Lower lobe of right lung (tissue), 2 donors: ENCODE data around the gene SP9. TPM values are rescaled to one million over a fixed set of nuclear protein-coding genes. Genes with fewer than 3 reads are reported as not detected.
"Not testable (repeated sequence)": the region's sequence is repeated elsewhere in the genome, so short reads cannot be mapped to it uniquely, and the experiment has no call there.

Experiments used
- ATAC-seq, 2 donors: fragments of 200-7000 bp; cut with Tn5 transposase; one replicate each; pipeline ENCODE4 v1.9.1; 2020 to 2022; ENCODE audit warnings: mild to moderate bottlenecking in 2 of 2, moderate library complexity in 2 of 2
- DNase-seq: peaks from one replicate; pipeline ENCODE4 v3.0.0-alpha.2; 2020
- H3K27ac ChIP-seq: fragments of 200-600 bp; one replicate; pipeline ENCODE4 v1.8.0; 2022
- H3K27me3 ChIP-seq: fragments of 200-600 bp; one replicate; pipeline ENCODE4 v1.8.0; 2022; ENCODE audit warnings: low read depth
- H3K36me3 ChIP-seq: fragments of 200-600 bp; one replicate; pipeline ENCODE4 v1.8.0; 2022; ENCODE audit warnings: mild to moderate bottlenecking
- H3K4me1 ChIP-seq: fragments of 200-600 bp; one replicate; pipeline ENCODE4 v1.8.0; 2022
- H3K4me3 ChIP-seq: fragments of 200-600 bp; one replicate; pipeline ENCODE4 v1.8.0; 2022; ENCODE audit warnings: mild to moderate bottlenecking
- H3K9me3 ChIP-seq: fragments of 200-600 bp; one replicate; pipeline ENCODE4 v1.8.0; 2022
- intact Hi-C: fragments of 100-400 bp; cut with DNase I; formaldehyde crosslinking; loops from one replicate; pipeline ENCODE4 v1.11.0; 2022
- total RNA-seq: library from RNA; stranded (reverse); fragmentation: NEBNext Ultra II Directional; extraction: Animal tissue kit (Norgen Biotek cat#: 25700); gene quantifications from one replicate; pipeline ENCODE4 v1.2.1, GENCODE V29; 2021
- TF ChIP-seq, protein P1 (sequence below): fragments of 200-600 bp; IDR thresholded peaks from one replicate; pipeline ENCODE4 v1.8.0; 2022; ENCODE audit warnings: antibody characterized with exemption, mild to moderate bottlenecking
- donor health status: DM: no; HTN: yes; CAD: no; lungs with severe emphysema.

SP9 gene
- total RNA-seq, 1 donor from 2014 or later = not detected

DNA sequence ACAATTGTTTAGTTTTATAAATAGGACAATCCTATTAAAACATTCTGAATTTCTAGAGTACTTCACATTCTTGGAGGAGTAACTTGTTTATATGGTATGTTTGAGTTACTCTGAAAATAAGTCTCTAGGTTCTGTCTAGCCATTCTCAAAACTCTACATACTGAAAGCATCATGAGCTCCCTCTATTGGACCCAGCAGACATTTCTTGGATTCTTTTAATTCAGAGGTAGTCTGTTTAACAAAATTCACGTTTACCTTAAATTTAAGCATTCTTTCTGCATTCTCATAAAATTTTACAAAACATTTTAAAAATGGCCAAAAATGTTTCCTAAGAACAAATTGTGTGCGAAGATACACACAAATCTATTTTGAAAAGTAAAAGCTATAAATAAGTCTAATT lies 15.3 kb downstream of the SP9 start:
- Histone ChIP-seq H3K4me1 (peaks cover under 1% of the 10 kb centered on the region), H3K4me3 (no peak overlapping the region), H3K9me3 (no peaks in the 10 kb centered on the region), H3K27ac (no peak overlapping the region), H3K36me3 (peaks cover 44% of the 10 kb centered on the region), H3K27me3 (peaks cover 8% of the 10 kb centered on the region)
- no peak for ATAC-seq
- intact Hi-C loops = no loop called here
- no peak for DNase-seq
- TF ChIP-seq, protein P1, sequence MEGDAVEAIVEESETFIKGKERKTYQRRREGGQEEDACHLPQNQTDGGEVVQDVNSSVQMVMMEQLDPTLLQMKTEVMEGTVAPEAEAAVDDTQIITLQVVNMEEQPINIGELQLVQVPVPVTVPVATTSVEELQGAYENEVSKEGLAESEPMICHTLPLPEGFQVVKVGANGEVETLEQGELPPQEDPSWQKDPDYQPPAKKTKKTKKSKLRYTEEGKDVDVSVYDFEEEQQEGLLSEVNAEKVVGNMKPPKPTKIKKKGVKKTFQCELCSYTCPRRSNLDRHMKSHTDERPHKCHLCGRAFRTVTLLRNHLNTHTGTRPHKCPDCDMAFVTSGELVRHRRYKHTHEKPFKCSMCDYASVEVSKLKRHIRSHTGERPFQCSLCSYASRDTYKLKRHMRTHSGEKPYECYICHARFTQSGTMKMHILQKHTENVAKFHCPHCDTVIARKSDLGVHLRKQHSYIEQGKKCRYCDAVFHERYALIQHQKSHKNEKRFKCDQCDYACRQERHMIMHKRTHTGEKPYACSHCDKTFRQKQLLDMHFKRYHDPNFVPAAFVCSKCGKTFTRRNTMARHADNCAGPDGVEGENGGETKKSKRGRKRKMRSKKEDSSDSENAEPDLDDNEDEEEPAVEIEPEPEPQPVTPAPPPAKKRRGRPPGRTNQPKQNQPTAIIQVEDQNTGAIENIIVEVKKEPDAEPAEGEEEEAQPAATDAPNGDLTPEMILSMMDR = no peak

DNA sequence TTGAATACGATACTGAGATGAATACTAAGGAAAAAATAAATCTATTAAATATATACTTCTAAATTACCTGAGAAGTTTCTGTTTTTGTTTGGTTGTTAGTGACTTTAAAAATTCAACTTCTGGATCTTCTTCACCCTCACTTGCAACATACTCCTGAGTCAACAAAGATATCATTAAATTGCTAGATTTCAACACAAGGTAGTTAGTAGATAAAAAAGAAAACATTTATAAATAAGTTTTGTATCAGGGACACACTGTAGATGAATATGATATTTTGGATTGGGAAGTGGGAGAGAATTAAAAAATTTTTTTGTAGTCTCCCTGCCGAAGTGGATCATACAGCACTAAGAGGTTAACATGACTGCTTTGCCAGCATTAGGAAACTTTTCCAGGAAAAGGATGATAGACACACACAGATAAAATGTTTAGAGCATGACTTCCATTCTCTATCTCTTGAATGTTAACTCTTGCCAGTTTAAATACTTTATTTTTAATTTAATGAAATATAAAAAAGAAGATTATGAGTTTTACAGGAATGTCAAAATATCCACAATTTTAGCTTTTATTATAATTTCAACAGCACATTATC lies 15.9 kb downstream of the SP9 start:
- no peak for ATAC-seq
- Histone ChIP-seq H3K36me3 (peaks cover 47% of the 10 kb centered on the region), H3K4me3 (no peak overlapping the region)

DNA sequence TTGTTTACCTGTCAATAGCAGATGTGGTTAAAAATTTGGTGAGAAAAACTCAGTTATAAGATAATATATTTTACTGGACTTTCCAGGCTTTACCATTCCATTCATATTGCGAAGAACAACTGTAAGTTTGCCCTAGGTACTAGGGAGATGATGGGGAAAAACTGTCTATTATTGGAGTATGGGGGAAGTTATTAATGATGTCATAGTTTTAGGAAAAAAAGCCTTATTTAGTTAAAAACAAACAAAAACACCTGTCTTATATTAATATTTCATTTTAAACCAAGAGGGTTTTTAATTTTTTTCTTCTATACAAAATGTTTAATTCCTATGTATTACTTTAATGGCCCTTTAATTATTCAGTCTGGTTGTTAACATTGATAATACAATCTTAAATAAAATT lies 18.2 kb downstream of the SP9 start:
- DNase-seq (no peak), ATAC-seq (no peak)
- no peak overlapping the region for H3K4me3 ChIP-seq
- peaks cover 48% of the 10 kb centered on the region for H3K36me3 ChIP-seq
- H3K27me3 ChIP-seq = no peaks in the 10 kb centered on the region
- H3K9me3 ChIP-seq = no peaks in the 10 kb centered on the region
- H3K4me1 ChIP-seq = no peaks in the 10 kb centered on the region
- intact Hi-C loops = no loop called here
- no peak overlapping the region for H3K27ac ChIP-seq
- TF ChIP-seq, protein P1 = no peak

More for the DNA sequence above, 15.9 kb downstream of the SP9 start:
- H3K27me3 ChIP-seq = peaks cover 1% of the 10 kb centered on the region
- no peaks in the 10 kb centered on the region for H3K4me1 ChIP-seq
- TF ChIP-seq, protein P1 = no peak
- no peak overlapping the region for H3K27ac ChIP-seq
- intact Hi-C loops = no loop called here
- no peak for DNase-seq
- no peaks in the 10 kb centered on the region for H3K9me3 ChIP-seq

DNA sequence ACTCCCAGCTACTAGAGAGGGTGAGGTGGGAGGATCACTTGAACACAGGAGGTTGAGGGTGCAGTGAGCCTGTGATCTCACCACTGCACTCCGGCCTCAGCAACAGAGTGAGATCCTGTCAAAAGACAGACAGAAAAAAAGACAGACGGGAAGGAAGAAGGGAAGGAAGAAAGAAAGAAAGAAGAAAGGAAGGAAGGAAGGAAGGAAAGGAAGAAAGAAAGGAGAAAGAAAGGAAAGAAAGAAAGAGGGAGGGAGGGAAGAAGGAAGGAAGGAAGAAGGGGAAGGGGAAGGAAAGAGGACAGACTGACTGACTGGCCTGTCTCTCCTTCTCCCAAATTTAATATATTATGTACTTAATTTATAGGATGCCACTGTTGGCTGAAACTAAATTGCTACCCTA lies 21.6 kb downstream of the SP9 start:
- Histone ChIP-seq H3K9me3 (no peaks in the 10 kb centered on the region), H3K4me1 (no peaks in the 10 kb centered on the region), H3K27ac (no peak overlapping the region), H3K4me3 (no peak overlapping the region), H3K36me3 (peaks cover 29% of the 10 kb centered on the region), H3K27me3 (no peaks in the 10 kb centered on the region)
- TF ChIP-seq, protein P1 = no peak
- ATAC-seq = no peak
- DNase-seq = no peak
- intact Hi-C loops = no loop called here

DNA sequence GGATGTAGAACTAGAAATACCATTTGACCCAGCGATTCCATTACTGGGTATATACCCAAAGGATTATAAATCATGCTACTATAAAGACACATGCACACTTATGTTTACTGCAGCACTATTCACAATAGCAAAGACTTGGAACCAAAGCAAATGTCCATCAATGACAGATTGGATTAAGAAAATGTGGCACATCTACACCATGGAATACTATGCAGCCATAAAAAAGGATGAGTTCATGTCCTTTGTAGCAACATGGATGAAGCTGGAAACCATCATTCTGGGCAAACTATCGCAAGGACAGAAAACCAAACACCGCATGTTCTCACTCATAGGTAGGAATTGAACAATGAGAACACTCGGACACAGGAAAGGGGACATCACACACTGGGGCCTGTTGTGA lies 24.9 kb downstream of the SP9 start:
- H3K4me3 ChIP-seq, H3K9me3 ChIP-seq, H3K27me3 ChIP-seq, H3K27ac ChIP-seq, DNase-seq, ATAC-seq, intact Hi-C loops, H3K4me1 ChIP-seq: not testable (repeated sequence)
- peaks cover 37% of the 10 kb centered on the region for H3K36me3 ChIP-seq

DNA sequence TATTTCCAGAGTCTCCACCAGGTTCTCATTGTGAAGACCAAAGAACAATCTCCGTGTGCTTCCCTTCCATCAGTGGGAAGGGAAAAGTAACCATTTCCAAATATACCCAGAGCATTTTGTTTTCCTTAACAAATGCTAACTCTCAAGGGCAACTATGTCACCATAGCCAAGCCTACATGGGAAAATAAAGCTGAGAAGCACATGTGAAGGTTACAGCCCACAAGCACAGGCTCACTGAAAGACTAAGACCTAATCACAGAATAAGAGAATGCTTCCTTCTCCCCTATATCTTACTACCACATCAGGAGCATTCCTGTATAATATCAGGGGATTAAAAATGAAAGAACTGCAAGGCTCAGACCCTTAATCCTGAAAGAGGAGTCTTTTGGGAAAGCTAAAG lies 28.2 kb downstream of the SP9 start:
- TF ChIP-seq, protein P1 = no peak
- Histone ChIP-seq H3K36me3 (peaks cover 46% of the 10 kb centered on the region), H3K27ac (no peak overlapping the region), H3K4me1 (no peaks in the 10 kb centered on the region), H3K27me3 (no peaks in the 10 kb centered on the region), H3K4me3 (no peak overlapping the region), H3K9me3 (no peaks in the 10 kb centered on the region)
- intact Hi-C loops = no loop called here
- DNase-seq (no peak), ATAC-seq (no peak)

DNA sequence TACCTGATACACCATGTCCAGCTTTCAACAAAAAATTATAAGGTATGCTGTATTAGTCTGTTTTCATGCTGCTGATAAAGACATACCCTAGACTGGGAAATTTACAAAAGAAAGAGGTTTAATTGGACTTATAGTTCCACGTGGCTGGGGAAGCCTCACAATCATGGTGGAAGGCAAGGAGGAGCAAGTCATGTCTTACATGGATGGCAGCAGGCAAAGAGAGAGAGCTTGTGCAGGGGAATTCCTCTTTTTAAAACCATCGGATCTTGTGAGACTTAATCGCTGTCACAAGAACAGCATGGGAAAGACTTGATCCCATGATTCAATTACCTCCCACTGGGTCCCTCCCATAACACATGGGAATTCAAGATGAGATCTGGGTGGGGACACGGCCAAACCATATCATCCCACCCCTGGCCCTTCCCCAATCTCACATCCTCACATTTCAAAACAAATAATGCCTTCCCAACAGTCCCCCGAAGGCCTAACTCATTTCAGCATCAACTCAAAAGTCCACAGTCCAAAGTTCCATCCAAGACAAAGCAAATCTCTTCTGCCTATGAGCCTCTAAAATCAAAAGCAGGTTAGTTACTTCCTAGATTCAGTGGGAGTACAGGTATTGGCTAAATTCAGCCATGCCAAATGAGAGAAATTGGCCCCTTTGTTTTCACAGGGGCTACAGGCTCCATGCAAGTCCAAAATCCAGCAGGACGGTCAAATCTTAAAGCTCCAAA lies 28.9 kb downstream of the SP9 start:
- peaks cover 39% of the 10 kb centered on the region for H3K36me3 ChIP-seq
- not testable (repeated sequence) for ATAC-seq

More for the DNA sequence above, 28.9 kb downstream of the SP9 start:
- H3K27me3 ChIP-seq, intact Hi-C loops, H3K4me3 ChIP-seq, H3K4me1 ChIP-seq, H3K27ac ChIP-seq, H3K9me3 ChIP-seq, DNase-seq: not testable (repeated sequence)
